ENCODE measurements around the gene CCDC50.
A peak's percentile ranks its signal among the peaks of the same experiment; 100 is the strongest.

CCDC50 gene

GRCh38 chr3:191415566-191415965 is 86.4 kb downstream of the CCDC50 start:
- no peak for DNase-seq (ENCODE audit: low spot score)
- no peak for FAIRE-seq

GRCh38 chr3:191417457-191417729 is 88.2 kb downstream of the CCDC50 start:
- FAIRE-seq (no peak), DNase-seq (ENCODE audit: low spot score) (no peak)

- no peak for FAIRE-seq
Measured at GRCh38 chr3:191420771-191421170, 91.6 kb downstream of the CCDC50 start.

GRCh38 chr3:191424881-191425280 is 95.7 kb downstream of the CCDC50 start:
- DNase-seq (ENCODE audit: low spot score), result no peak

More at GRCh38 chr3:191420771-191421170, 91.6 kb downstream of the CCDC50 start:
- DNase-seq (ENCODE audit: low spot score), result no peak

GRCh38 chr3:191425322-191425734 is 96.1 kb downstream of the CCDC50 start:
- DNase-seq (ENCODE audit: low spot score), result no peak
- FAIRE-seq, result no peak

More at GRCh38 chr3:191424881-191425280, 95.7 kb downstream of the CCDC50 start:
- FAIRE-seq, result no peak

GRCh38 chr3:191426311-191426710 is 97.1 kb downstream of the CCDC50 start:
- no peak for DNase-seq (ENCODE audit: low spot score)
- FAIRE-seq, result no peak

- DNase-seq (ENCODE audit: low spot score), result no peak
- peak; percentile 48 for FAIRE-seq
Measured at GRCh38 chr3:191428177-191428576, 99.0 kb downstream of the CCDC50 start.

- DNase-seq (ENCODE audit: low spot score), result no peak
- FAIRE-seq, result no peak
Measured at GRCh38 chr3:191430103-191430502, 100.9 kb downstream of the CCDC50 start.

- DNase-seq (ENCODE audit: low spot score), result no peak
- FAIRE-seq, result no peak
Measured at GRCh38 chr3:191431160-191431822, 102.1 kb downstream of the CCDC50 start.

GRCh38 chr3:191432162-191432561 is 103.0 kb downstream of the CCDC50 start:
- DNase-seq (ENCODE audit: low spot score), result no peak
- no peak for FAIRE-seq

GRCh38 chr3:191434024-191434423 is 104.8 kb downstream of the CCDC50 start:
- FAIRE-seq, result no peak
- DNase-seq (ENCODE audit: low spot score), result no peak

- no peak for FAIRE-seq
- DNase-seq (ENCODE audit: low spot score), result no peak
Measured at GRCh38 chr3:191435981-191436380, 106.8 kb downstream of the CCDC50 start.

GRCh38 chr3:191438150-191438814 is 109.1 kb downstream of the CCDC50 start:
- DNase-seq (ENCODE audit: low spot score) (no peak), FAIRE-seq (no peak)

GRCh38 chr3:191440532-191440931 is 111.3 kb downstream of the CCDC50 start:
- FAIRE-seq (no peak), DNase-seq (ENCODE audit: low spot score) (no peak)

- DNase-seq (ENCODE audit: low spot score) (no peak), FAIRE-seq (no peak)
Measured at GRCh38 chr3:191441687-191442086, 112.5 kb downstream of the CCDC50 start.

- FAIRE-seq (no peak), DNase-seq (ENCODE audit: low spot score) (no peak)
Measured at GRCh38 chr3:191444569-191444968, 115.4 kb downstream of the CCDC50 start.

Measured in RCC 7860 (cell line).